HCT116 (cell line): Measurements from ENCODE around the gene PRR3.

Experiments
- CEBPB ChIP-seq: IDR thresholded peaks from 2 replicates; pipeline ENCODE4 v1.6.1; 2012; ENCODE audit warnings: low read depth
- EZH2 ChIP-seq: fragments of 200-600 bp; sonication (generic); IDR thresholded peaks from 2 replicates; pipeline ENCODE4 v1.6.1; 2017; ENCODE audit warnings: antibody characterized with exemption, mixed run types
- JUND ChIP-seq: IDR thresholded peaks from 2 replicates; pipeline ENCODE4 v1.6.1; 2012
- POLR2A ChIP-seq: IDR thresholded peaks from 2 replicates; pipeline ENCODE4 v1.7.0; 2011; ENCODE audit warnings: borderline replicate concordance; ENCODE audit not compliant: insufficient read depth, insufficient read length; ENCODE audit errors: extremely low read depth
- RAD21 ChIP-seq: IDR thresholded peaks from 2 replicates; pipeline ENCODE4 v1.6.1; 2012; ENCODE audit warnings: low read depth, mild to moderate bottlenecking
- SP1 ChIP-seq: IDR thresholded peaks from 2 replicates; pipeline ENCODE4 v1.6.1; 2012; ENCODE audit warnings: low read depth
- TCF7L2 ChIP-seq: IDR thresholded peaks from 2 replicates; pipeline ENCODE4 v1.7.0; 2011; ENCODE audit warnings: borderline replicate concordance, inconsistent platforms; ENCODE audit not compliant: insufficient read depth, insufficient read length; ENCODE audit errors: extremely low read depth
- TF ChIP-seq, protein P1 (sequence below), 3 experiments: fragments of 200-600 bp in 1 of 3; sonication (generic) in 1 of 3; IDR thresholded peaks in 2 of 3; conservative IDR thresholded peaks in 1 of 3; 2 replicates each; pipeline ENCODE4 v1.5.1; 2012 to 2017; ENCODE audit warnings: low read depth in 2 of 3, low read length in 2 of 3, antibody characterized with exemption in 1 of 3, borderline replicate concordance in 1 of 3, control low read depth in 1 of 3, mild to moderate bottlenecking in 1 of 3, mixed read lengths in 1 of 3, mixed run types in 1 of 3, moderate library complexity in 1 of 3; ENCODE audit not compliant: insufficient read depth in 1 of 3

- TF ChIP-seq POLR2A (no peak), EZH2 (no peak), CEBPB (no peak), SP1 (no peak), RAD21 (no peak), JUND (no peak), TCF7L2 (no peak)
- TF ChIP-seq, protein P1, sequence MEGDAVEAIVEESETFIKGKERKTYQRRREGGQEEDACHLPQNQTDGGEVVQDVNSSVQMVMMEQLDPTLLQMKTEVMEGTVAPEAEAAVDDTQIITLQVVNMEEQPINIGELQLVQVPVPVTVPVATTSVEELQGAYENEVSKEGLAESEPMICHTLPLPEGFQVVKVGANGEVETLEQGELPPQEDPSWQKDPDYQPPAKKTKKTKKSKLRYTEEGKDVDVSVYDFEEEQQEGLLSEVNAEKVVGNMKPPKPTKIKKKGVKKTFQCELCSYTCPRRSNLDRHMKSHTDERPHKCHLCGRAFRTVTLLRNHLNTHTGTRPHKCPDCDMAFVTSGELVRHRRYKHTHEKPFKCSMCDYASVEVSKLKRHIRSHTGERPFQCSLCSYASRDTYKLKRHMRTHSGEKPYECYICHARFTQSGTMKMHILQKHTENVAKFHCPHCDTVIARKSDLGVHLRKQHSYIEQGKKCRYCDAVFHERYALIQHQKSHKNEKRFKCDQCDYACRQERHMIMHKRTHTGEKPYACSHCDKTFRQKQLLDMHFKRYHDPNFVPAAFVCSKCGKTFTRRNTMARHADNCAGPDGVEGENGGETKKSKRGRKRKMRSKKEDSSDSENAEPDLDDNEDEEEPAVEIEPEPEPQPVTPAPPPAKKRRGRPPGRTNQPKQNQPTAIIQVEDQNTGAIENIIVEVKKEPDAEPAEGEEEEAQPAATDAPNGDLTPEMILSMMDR (IDR thresholded peaks at IDR 0.05 in 2 of 3, conservative IDR thresholded peaks at IDR 0.05 in 1 of 3; ENCODE audit: borderline replicate concordance in 1 of 3, insufficient read depth in 1 of 3, low read depth in 2 of 3, low read length in 2 of 3) = no peak
Measured at GRCh38 chr6:30570263-30570662, 13.2 kb downstream of the PRR3 start.
